Endothelial cell of umbilical vein (primary cell): ENCODE measurements around the gene PRKCB. TPM values are rescaled to one million over a fixed set of nuclear protein-coding genes. Genes with fewer than 3 reads are reported as not detected.
A peak's percentile ranks its signal among the peaks of the same experiment; 100 is the strongest.

ENCODE experiments used
- BruUV-seq: library from RNA; stranded (reverse); fragments of 400-500 nt; replicated peaks from 2 replicates; lab custom pipeline; 2021; lab: Mats Ljungman, UMichigan
- CTCF ChIA-PET: fragments of 300-600, 350-600 bp; sonication (Branson Sonifier 250); formaldehyde crosslinking; loops from one replicate; lab custom pipeline; 2021; ENCODE audit warnings: antibody characterized with exemption, inconsistent platforms; lab: Charles Lee
- POLR2A ChIA-PET: fragments of 300-600, 350-600 bp; sonication (Branson Sonifier 250); formaldehyde crosslinking; loops from one replicate; lab custom pipeline; 2021; ENCODE audit warnings: antibody characterized with exemption, inconsistent platforms; lab: Charles Lee
- DNase-seq: peaks from one replicate; pipeline ENCODE4 v3.0.0-alpha.2; 2011; ENCODE audit warnings: low read depth, low spot score
- FAIRE-seq: peaks from 2 replicates; lab custom pipeline; 2011; peaks lifted over from hg19 to GRCh38; lab: Jason Lieb, UNC
- H2AFZ ChIP-seq: 2 replicates; pipeline ENCODE4 v1.6.0; 2012; ENCODE audit warnings: low read depth, low read length, control low read depth, inconsistent platforms
- H3K27ac ChIP-seq: 2 replicates; pipeline ENCODE4 v1.5.1; 2011; ENCODE audit warnings: low read depth, mild to moderate bottlenecking, control low read depth, low read length, moderate library complexity; ENCODE audit not compliant: insufficient read depth
- H3K27me3 ChIP-seq, 2 experiments: 2 replicates each; pipeline versions ENCODE4 v1.6.0 to v1.6.1; 2011; ENCODE audit warnings: low read length in 2 of 2, mixed read lengths in 1 of 2; ENCODE audit not compliant: control insufficient read depth in 2 of 2, insufficient read depth in 2 of 2
- H3K36me3 ChIP-seq, 2 experiments: 2 replicates in 1 of 2; 3 replicates in 1 of 2; pipeline ENCODE4 v1.5.1; 2011; ENCODE audit warnings: low read length in 2 of 2, mild to moderate bottlenecking in 1 of 2, moderate library complexity in 1 of 2; ENCODE audit not compliant: control insufficient read depth in 2 of 2, insufficient read depth in 2 of 2; ENCODE audit errors: extremely low read depth in 1 of 2
- H3K4me1 ChIP-seq: 3 replicates; pipeline ENCODE4 v1.5.1; 2011; ENCODE audit warnings: mild to moderate bottlenecking, low read length; ENCODE audit not compliant: control insufficient read depth, insufficient read depth; ENCODE audit errors: extremely low read depth
- H3K4me2 ChIP-seq: 2 replicates; pipeline ENCODE4 v1.6.1; 2011; ENCODE audit warnings: low read length, control low read depth, mixed read lengths; ENCODE audit not compliant: insufficient read depth
- H3K4me3 ChIP-seq, 3 experiments: fragments of 200-600 bp in 1 of 3; sonication (generic), shearing (Covaris generic) in 1 of 3; replicated peaks in 1 of 3; 2 replicates each; pipeline ENCODE4 v1.5.1; 2011 to 2016; ENCODE audit warnings: control low read depth in 3 of 3, low read length in 3 of 3, mild to moderate bottlenecking in 2 of 3, inconsistent platforms in 1 of 3, low read depth in 1 of 3, moderate library complexity in 1 of 3; ENCODE audit not compliant: insufficient read depth in 1 of 3
- H3K79me2 ChIP-seq: 2 replicates; pipeline ENCODE4 v1.6.0; 2012; ENCODE audit warnings: low read length, inconsistent platforms; ENCODE audit not compliant: control insufficient read depth, insufficient read depth
- H3K9ac ChIP-seq: replicated peaks from 2 replicates; pipeline ENCODE3; 2011; ENCODE audit warnings: low read length, control low read depth; ENCODE audit not compliant: insufficient read depth; ENCODE audit errors: extremely low read depth
- H3K9me1 ChIP-seq: replicated peaks from 3 replicates; pipeline ENCODE4 v1.6.0; 2011; ENCODE audit warnings: mild to moderate bottlenecking, low read length; ENCODE audit not compliant: control insufficient read depth, insufficient read depth; ENCODE audit errors: extremely low read depth
- H3K9me3 ChIP-seq: replicated peaks from 2 replicates; pipeline ENCODE4 v1.5.1; 2012; ENCODE audit warnings: low read length, inconsistent platforms; ENCODE audit not compliant: control insufficient read depth, insufficient read depth
- H4K20me1 ChIP-seq: replicated peaks from 2 replicates; pipeline ENCODE3; 2011; ENCODE audit warnings: mild to moderate bottlenecking, low read length; ENCODE audit not compliant: control insufficient read depth, insufficient read depth; ENCODE audit errors: extremely low read depth
- EZH2 ChIP-seq: IDR thresholded peaks from 2 replicates; pipeline ENCODE4 v1.6.1; 2012; ENCODE audit warnings: borderline replicate concordance, low read depth, mild to moderate bottlenecking, moderate library complexity, low read length, inconsistent platforms; ENCODE audit not compliant: severe bottlenecking
- GATA2 ChIP-seq: IDR thresholded peaks from 2 replicates; pipeline ENCODE4 v1.7.0; 2011; ENCODE audit warnings: low read depth, mild to moderate bottlenecking, moderate library complexity, mixed read lengths, low read length; ENCODE audit not compliant: insufficient read length, insufficient read depth
- JUN ChIP-seq: IDR thresholded peaks from 2 replicates; pipeline ENCODE4 v1.6.1; 2011; ENCODE audit warnings: borderline replicate concordance, low read depth; ENCODE audit not compliant: insufficient read length, insufficient read depth
- MYC ChIP-seq: IDR thresholded peaks from one replicate; pipeline ENCODE4 v1.6.1; 2011; ENCODE audit warnings: mild to moderate bottlenecking, low read depth, low read length
- dilution Hi-C: fragments of 300-500 bp; cut with MboI; formaldehyde crosslinking; loops from one replicate; pipeline ENCODE4 v1.15.0; 2019; ENCODE audit warnings: low sequenced_read_pairs; ENCODE audit not compliant: extremely low pct_ligation_motif_present
- intact Hi-C: fragments of 100-400 bp; cut with micrococcal nuclease; formaldehyde crosslinking; loops from one replicate; pipeline ENCODE4 v1.10.0; 2022
- polyA plus RNA-seq, 4 experiments: library from polyadenylated mRNA; depleted of rRNA in 3 of 4; stranded (reverse) in 3 of 4; unstranded in 1 of 4; fragments of >200 nt; gene quantifications; 2 replicates each; pipeline versions ENCODE4 v1.2.1 to v1.2.3, GENCODE V29; 2011 to 2012; ENCODE audit warnings: missing spikeins in 1 of 4
- total RNA-seq: library from RNA; stranded (reverse); gene quantifications from 2 replicates; pipeline ENCODE4 v1.2.3, GENCODE V29; 2021

The PRKCB gene
- total and polyA plus RNA-seq, 2 donors (not counting 3 experiments of a cell fraction or from before 2014, with no cell fraction given): 0.01 TPM; not detected in 1

DNA sequence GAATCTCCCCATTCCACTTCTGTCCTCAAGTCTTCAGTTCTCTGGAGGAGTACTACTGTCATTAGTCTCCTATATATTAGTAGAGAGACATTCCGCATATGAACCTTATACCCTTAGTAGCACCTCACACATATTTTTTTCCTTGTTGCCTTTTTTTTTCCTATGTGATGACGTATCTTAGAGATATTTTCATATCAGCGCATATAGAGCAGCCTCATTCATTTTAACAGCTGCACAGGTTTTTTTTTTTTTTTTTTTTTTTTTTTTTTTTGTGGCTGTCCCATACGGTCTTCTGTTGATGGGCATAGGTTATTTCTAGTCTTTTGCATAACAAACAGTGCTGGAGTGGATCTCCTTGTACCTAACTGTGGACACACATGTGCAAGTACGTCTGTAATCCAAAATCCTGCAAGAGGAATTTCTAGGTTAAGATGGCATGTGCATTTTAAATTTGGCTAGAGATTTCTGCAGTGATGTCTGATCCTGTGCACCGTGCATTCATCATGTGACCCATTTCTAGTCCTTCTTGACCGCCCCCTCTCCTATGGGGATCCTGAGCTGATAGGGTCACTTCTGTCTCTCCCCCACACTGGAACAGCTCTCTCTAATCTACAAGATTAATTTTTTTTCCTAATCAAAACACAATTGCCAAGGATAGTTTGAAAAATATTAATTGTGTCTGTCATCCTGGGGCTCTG, 64.8 kb downstream of the PRKCB start:
- Histone ChIP-seq H2AFZ (no peak overlapping the region), H3K79me2 (no peaks in the 10 kb centered on the region), H3K4me3 (no peak overlapping the region), H3K27ac (no peak overlapping the region), H3K9me3 (no peaks in the 10 kb centered on the region), H3K27me3 (no peaks in the 10 kb centered on the region), H3K36me3 (no peaks in the 10 kb centered on the region), H3K9me1 (no peaks in the 10 kb centered on the region), H3K9ac (no peak overlapping the region), H4K20me1 (no peaks in the 10 kb centered on the region), H3K4me1 (no peaks in the 10 kb centered on the region), H3K4me2 (no peak overlapping the region)
- dilution Hi-C loops (no loop called here), intact Hi-C loops (no loop called here)
- ChIA-PET POLR2A (no interaction called here), CTCF (interaction anchor here (0.7 kb wide), 1 partner anchor 14 kb away, joined by 3 read pairs; no protein-coding TSS in a partner anchor)
- no TSS peak for BruUV-seq
- no peak for TF ChIP-seq EZH2
- no peak for TF ChIP-seq GATA2
- no peak for TF ChIP-seq JUN
- FAIRE-seq: no peak
- no peak for DNase-seq

GRCh38 chr16:23901178-23902033, 65.6 kb downstream of the PRKCB start:
- DNase-seq (peak; percentile 80), FAIRE-seq (peak; percentile 18)
- no peak overlapping the region for H3K4me2 ChIP-seq
- CTCF ChIA-PET: interaction anchor here (0.7 kb wide), 1 partner anchor 14 kb away, joined by 3 read pairs; no protein-coding TSS in a partner anchor
- TF ChIP-seq MYC: no peak
- peak; percentile 42 for TF ChIP-seq GATA2
- H3K9ac ChIP-seq: no peak overlapping the region
- intact Hi-C loops: no loop called here
- POLR2A ChIA-PET: no interaction called here
- no peaks in the 10 kb centered on the region for H3K36me3 ChIP-seq
- no peak overlapping the region for H3K4me3 ChIP-seq
- no peak overlapping the region for H2AFZ ChIP-seq
- no peaks in the 10 kb centered on the region for H3K79me2 ChIP-seq
- H3K4me1 ChIP-seq: no peaks in the 10 kb centered on the region
- no peaks in the 10 kb centered on the region for H4K20me1 ChIP-seq
- no TSS peak for BruUV-seq
- no peaks in the 10 kb centered on the region for H3K9me1 ChIP-seq
- H3K9me3 ChIP-seq: no peaks in the 10 kb centered on the region
- no peaks in the 10 kb centered on the region for H3K27me3 ChIP-seq
- dilution Hi-C loops: no loop called here
- H3K27ac ChIP-seq: no peak overlapping the region
